Coronary artery (tissue), 2 donors: ENCODE measurements around the gene KRR1.
"Not testable (repeated sequence)": the region's sequence is repeated elsewhere in the genome, so short reads cannot be mapped to it uniquely, and the experiment has no call there.

Experiments
- DNase-seq: peaks from one replicate; pipeline ENCODE4 v3.0.0-alpha.2; 2017; ENCODE audit warnings: low spot score
- H3K27ac ChIP-seq, 2 donors: fragments of 200-600 bp; sonication (generic); one replicate each; pipeline ENCODE4 v1.5.1; 2016 to 2019
- H3K4me3 ChIP-seq: fragments of 200-600 bp; sonication (generic); 2 replicates; pipeline ENCODE4 v1.5.1; 2016; ENCODE audit warnings: mild to moderate bottlenecking, moderate library complexity
- CTCF ChIP-seq: fragments of 200-600 bp; sonication (generic); IDR thresholded peaks from one replicate; pipeline ENCODE4 v1.5.1; 2019; ENCODE audit warnings: antibody characterized with exemption

KRR1 gene

GRCh38 chr12:75526655-75527511, 15.5 kb upstream of the KRR1 start:
- TF ChIP-seq CTCF = peak; percentile 38
- Histone ChIP-seq H3K27ac (no peak overlapping the region), H3K4me3 (no peak overlapping the region)
- no peak for DNase-seq

- no peak for DNase-seq
- Histone ChIP-seq H3K4me3 (no peak overlapping the region), H3K27ac (no peak overlapping the region)
- no peak for TF ChIP-seq CTCF
These were observed 13.9 kb upstream of the KRR1 start for GRCh38 chr12:75525263-75525662.

- DNase-seq, H3K4me3 ChIP-seq, H3K27ac ChIP-seq: not testable (repeated sequence)
These were observed 10.7 kb upstream of the KRR1 start for GRCh38 chr12:75522124-75522523.

GRCh38 chr12:75521224-75521623, 9.8 kb upstream of the KRR1 start:
- H3K27ac ChIP-seq, H3K4me3 ChIP-seq, DNase-seq: not testable (repeated sequence)

GRCh38 chr12:75509621-75510020, 1.8 kb downstream of the KRR1 start:
- no peak for DNase-seq
- H3K4me3 ChIP-seq = no peak overlapping the region
- H3K27ac ChIP-seq = no peak overlapping the region
- TF ChIP-seq CTCF = no peak

- H3K27ac ChIP-seq = no peak overlapping the region
- H3K4me3 ChIP-seq = no peak overlapping the region
- DNase-seq = no peak
- TF ChIP-seq CTCF = no peak
These were observed 3.2 kb downstream of the KRR1 start for GRCh38 chr12:75508159-75508558.

- TF ChIP-seq CTCF = no peak
- no peak for DNase-seq
- Histone ChIP-seq H3K27ac (no peak overlapping the region), H3K4me3 (no peak overlapping the region)
These were observed 4.3 kb downstream of the KRR1 start for GRCh38 chr12:75507086-75507485.

- TF ChIP-seq CTCF = peak; percentile 49
- Histone ChIP-seq H3K4me3 (no peak overlapping the region), H3K27ac (no peak overlapping the region)
- no peak for DNase-seq
These were observed 5.6 kb downstream of the KRR1 start for GRCh38 chr12:75505706-75506312.
